SK-N-MC (cell line): Measurements from ENCODE around the gene S100A11.

Experiments used
- DNase-seq: peaks from one replicate; pipeline ENCODE4 v3.0.0-alpha.2; 2011; ENCODE audit warnings: low read depth, low spot score
- H3K27ac ChIP-seq: fragments of 200-600 bp; sonication (generic); 2 replicates; pipeline ENCODE4 v1.5.1; 2016; ENCODE audit warnings: mixed run types
- H3K36me3 ChIP-seq: fragments of 200-600 bp; sonication (generic); 2 replicates; pipeline ENCODE4 v1.6.1; 2017; ENCODE audit warnings: antibody characterized with exemption, low read length, mixed read lengths; ENCODE audit not compliant: insufficient read depth
- H3K4me3 ChIP-seq: fragments of 200-600 bp; sonication (generic); 2 replicates; pipeline ENCODE4 v1.5.1; 2016
- H3K9ac ChIP-seq: fragments of 200-600 bp; sonication (generic); 2 replicates; pipeline ENCODE4 v1.8.0; 2017; ENCODE audit warnings: mixed run types, mixed read lengths; ENCODE audit not compliant: insufficient read length
- H3K9me3 ChIP-seq: fragments of 200-600 bp; sonication (generic); 2 replicates; pipeline ENCODE4 v1.6.1; 2017; ENCODE audit warnings: low read depth, mild to moderate bottlenecking, antibody characterized with exemption, low read length, moderate library complexity, mixed read lengths
- EZH2 ChIP-seq: fragments of 200-600 bp; sonication (generic); IDR thresholded peaks from one replicate; pipeline ENCODE4 v1.6.1; 2017; ENCODE audit warnings: antibody characterized with exemption
- FOXP2 ChIP-seq: optimal IDR thresholded peaks from 2 replicates; pipeline ENCODE3; 2011; ENCODE audit warnings: mild to moderate bottlenecking, moderate library complexity; ENCODE audit not compliant: insufficient read depth; ENCODE audit errors: extremely low read length, control extremely low read depth
- POLR2AphosphoS5 ChIP-seq: IDR thresholded peaks from 2 replicates; pipeline ENCODE4 v1.6.1; 2012; ENCODE audit warnings: mild to moderate bottlenecking, low read depth, low read length, borderline replicate concordance

The S100A11 gene

DNA sequence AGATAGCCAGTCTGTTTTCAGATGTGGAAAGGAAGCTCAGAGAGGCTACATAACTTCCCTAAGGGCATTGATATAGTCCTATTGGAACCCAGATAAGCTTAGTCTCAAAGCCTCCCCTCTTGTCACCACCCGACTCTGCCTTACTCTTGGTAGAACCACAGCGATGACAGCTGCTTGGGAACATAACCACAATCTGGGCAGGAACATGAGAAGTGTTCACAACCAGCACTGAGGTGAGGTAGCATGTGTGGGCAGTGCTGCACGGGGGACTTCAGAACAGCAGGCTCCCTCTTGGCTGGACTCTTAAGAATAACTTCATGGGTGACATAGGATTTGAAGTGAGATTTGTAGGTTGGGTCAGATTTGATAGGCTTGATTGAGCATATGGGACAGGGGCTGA, 33.8 kb downstream of the S100A11 start:
- DNase-seq = no peak
- TF ChIP-seq FOXP2 (no peak), EZH2 (no peak), POLR2AphosphoS5 (no peak)
- Histone ChIP-seq H3K9me3 (no peaks in the 10 kb centered on the region), H3K9ac (no peak overlapping the region), H3K36me3 (no peaks in the 10 kb centered on the region), H3K4me3 (no peak overlapping the region), H3K27ac (no peak overlapping the region)

- peak; percentile 50 for DNase-seq
- no peaks in the 10 kb centered on the region for H3K36me3 ChIP-seq
- no peak for TF ChIP-seq FOXP2
- TF ChIP-seq POLR2AphosphoS5 = no peak
- no peak for TF ChIP-seq EZH2
- H3K27ac ChIP-seq = no peak overlapping the region
- H3K9ac ChIP-seq = no peak overlapping the region
- H3K4me3 ChIP-seq = no peak overlapping the region
- H3K9me3 ChIP-seq = no peaks in the 10 kb centered on the region
Observed at GRCh38 chr1:152001631-152002584, 34.9 kb downstream of the S100A11 start.

GRCh38 chr1:152000964-152001630, 35.7 kb downstream of the S100A11 start:
- DNase-seq = no peak
- TF ChIP-seq FOXP2 = no peak
- TF ChIP-seq POLR2AphosphoS5 = no peak
- TF ChIP-seq EZH2 = no peak
- Histone ChIP-seq H3K9ac (no peak overlapping the region), H3K4me3 (no peak overlapping the region), H3K27ac (no peak overlapping the region), H3K36me3 (no peaks in the 10 kb centered on the region), H3K9me3 (no peaks in the 10 kb centered on the region)

- Histone ChIP-seq H3K9me3 (no peaks in the 10 kb centered on the region), H3K4me3 (no peak overlapping the region), H3K9ac (no peak overlapping the region), H3K27ac (no peak overlapping the region), H3K36me3 (no peaks in the 10 kb centered on the region)
- DNase-seq = no peak
- TF ChIP-seq FOXP2 (no peak), POLR2AphosphoS5 (no peak), EZH2 (no peak)
Observed at GRCh38 chr1:151998611-151999362, 38.0 kb downstream of the S100A11 start.

DNA sequence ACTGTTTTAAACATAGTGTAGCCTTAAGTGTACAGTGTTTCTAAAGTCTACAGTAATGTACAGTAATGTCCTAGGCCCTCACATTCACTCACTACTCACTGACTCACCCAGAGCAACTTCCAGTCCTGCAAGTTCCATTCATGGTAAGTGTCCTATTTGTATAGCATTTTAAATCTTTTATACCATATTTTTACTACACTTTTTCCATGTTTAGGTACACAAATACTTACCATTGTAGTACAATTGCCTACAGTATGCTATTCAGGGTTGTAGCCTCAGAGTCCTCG, 39.6 kb downstream of the S100A11 start:
- Histone ChIP-seq H3K9me3 (no peaks in the 10 kb centered on the region), H3K27ac (no peak overlapping the region), H3K36me3 (no peaks in the 10 kb centered on the region), H3K4me3 (no peak overlapping the region), H3K9ac (no peak overlapping the region)
- TF ChIP-seq FOXP2 = no peak
- no peak for TF ChIP-seq EZH2
- no peak for TF ChIP-seq POLR2AphosphoS5
- DNase-seq = no peak

GRCh38 chr1:151995774-151996173, 41.0 kb downstream of the S100A11 start:
- DNase-seq = no peak
- H3K9ac ChIP-seq = no peak overlapping the region
- H3K4me3 ChIP-seq = no peak overlapping the region
- H3K36me3 ChIP-seq = no peaks in the 10 kb centered on the region
- H3K9me3 ChIP-seq = no peaks in the 10 kb centered on the region
- no peak overlapping the region for H3K27ac ChIP-seq
- TF ChIP-seq EZH2 (no peak), POLR2AphosphoS5 (no peak), FOXP2 (no peak)

- Histone ChIP-seq H3K9me3 (no peaks in the 10 kb centered on the region), H3K36me3 (no peaks in the 10 kb centered on the region), H3K9ac (no peak overlapping the region), H3K27ac (no peak overlapping the region), H3K4me3 (no peak overlapping the region)
- TF ChIP-seq FOXP2 = no peak
- no peak for TF ChIP-seq EZH2
- no peak for TF ChIP-seq POLR2AphosphoS5
- DNase-seq = no peak
Observed at GRCh38 chr1:151994956-151995355, 41.8 kb downstream of the S100A11 start.
